Lower leg skin (tissue), 4 donors: ENCODE results near the gene AHRR. TPM values are rescaled to one million over a fixed set of nuclear protein-coding genes. Genes with fewer than 3 reads are reported as not detected.
"Not testable (repeated sequence)": the region's sequence is repeated elsewhere in the genome, so short reads cannot be mapped to it uniquely, and the experiment has no call there.

Source experiments
- DNase-seq, 2 donors: peaks; one replicate each; pipeline ENCODE4 v3.0.0-alpha.2; 2019; ENCODE audit warnings: low spot score in 2 of 2
- H3K4me3 ChIP-seq: fragments of 200-600 bp; sonication (generic); 2 replicates; pipeline ENCODE4 v1.5.1; 2017; ENCODE audit warnings: mild to moderate bottlenecking, low read depth; ENCODE audit not compliant: poor library complexity, severe bottlenecking
- POLR2A ChIP-seq, 2 donors: fragments of 450-650 bp; IDR thresholded peaks; one replicate each; pipeline ENCODE4 v1.6.1; 2016 to 2017; ENCODE audit warnings: antibody characterized with exemption in 2 of 2, mild to moderate bottlenecking in 1 of 2, moderate library complexity in 1 of 2
- WGBS, 2 donors: methylation state at CpG; one replicate each; pipeline ENCODE4 v1.1.5; 2018; 5-methylcytosine and 5-hydroxymethylcytosine counted together
- intact Hi-C: fragments of 100-400 bp; cut with DNase I; formaldehyde crosslinking; loops from one replicate; pipeline ENCODE4 v1.15.0; 2023; ENCODE audit warnings: low total_unique reads
- total RNA-seq, 4 donors: library from RNA; depleted of rRNA; stranded (reverse); fragments of >200 nt; gene quantifications; one replicate each; pipeline ENCODE4 v1.1.0, GENCODE V29; 2016
- TF ChIP-seq, protein P1 (sequence below), 3 donors: fragments of 450-650 bp; IDR thresholded peaks; one replicate each; pipeline ENCODE4 v1.5.1; 2016; ENCODE audit warnings: antibody characterized with exemption in 3 of 3, mild to moderate bottlenecking in 3 of 3, moderate library complexity in 2 of 3

Gene AHRR
- total RNA-seq, 4 donors from 2014 or later, result 3.6 to 19.6 (median 6.0) TPM

DNA sequence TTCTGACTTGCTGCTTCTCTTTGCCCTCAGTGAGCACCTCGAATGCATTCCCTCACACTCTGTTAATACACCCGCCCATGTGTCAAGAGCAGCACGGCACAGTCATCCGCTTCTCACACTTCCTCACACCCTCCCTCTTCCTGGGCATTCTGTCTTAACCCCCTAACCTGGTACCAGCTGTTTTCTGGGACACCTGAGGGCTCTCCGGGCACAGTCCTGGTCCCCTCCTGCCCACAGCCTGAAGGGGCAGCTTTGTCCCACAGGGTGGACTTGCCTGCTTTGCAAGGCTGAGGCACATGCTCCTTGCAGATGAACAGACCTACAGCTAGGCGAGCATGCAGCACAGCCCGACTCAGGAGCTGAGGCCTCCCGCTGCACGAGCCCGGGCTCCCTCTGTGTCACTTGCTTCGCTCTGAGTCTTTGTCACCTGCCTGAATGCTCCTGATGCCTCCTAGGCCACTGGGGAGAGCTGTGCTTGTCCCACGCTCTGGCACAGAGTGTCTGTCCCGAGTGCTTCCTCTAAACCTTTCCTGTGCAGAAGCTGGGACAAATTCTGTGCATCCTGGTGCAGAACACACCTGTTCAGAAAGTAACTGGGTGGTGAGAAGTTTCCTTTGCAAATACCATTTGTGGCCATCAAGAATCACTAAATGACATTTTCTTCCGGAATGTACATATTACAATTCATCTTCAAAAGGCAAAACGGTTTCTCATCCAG, 47.8 kb downstream of the AHRR start:
- WGBS, 2 donors, result 68 to 70% methylated on average over 15 of the region's 15 CpGs
- no peak overlapping the region for H3K4me3 ChIP-seq
- DNase-seq, result peak; percentile 13 to 78
- TF ChIP-seq POLR2A (IDR thresholded peaks at IDR 0.05), result no peak
- TF ChIP-seq, protein P1, sequence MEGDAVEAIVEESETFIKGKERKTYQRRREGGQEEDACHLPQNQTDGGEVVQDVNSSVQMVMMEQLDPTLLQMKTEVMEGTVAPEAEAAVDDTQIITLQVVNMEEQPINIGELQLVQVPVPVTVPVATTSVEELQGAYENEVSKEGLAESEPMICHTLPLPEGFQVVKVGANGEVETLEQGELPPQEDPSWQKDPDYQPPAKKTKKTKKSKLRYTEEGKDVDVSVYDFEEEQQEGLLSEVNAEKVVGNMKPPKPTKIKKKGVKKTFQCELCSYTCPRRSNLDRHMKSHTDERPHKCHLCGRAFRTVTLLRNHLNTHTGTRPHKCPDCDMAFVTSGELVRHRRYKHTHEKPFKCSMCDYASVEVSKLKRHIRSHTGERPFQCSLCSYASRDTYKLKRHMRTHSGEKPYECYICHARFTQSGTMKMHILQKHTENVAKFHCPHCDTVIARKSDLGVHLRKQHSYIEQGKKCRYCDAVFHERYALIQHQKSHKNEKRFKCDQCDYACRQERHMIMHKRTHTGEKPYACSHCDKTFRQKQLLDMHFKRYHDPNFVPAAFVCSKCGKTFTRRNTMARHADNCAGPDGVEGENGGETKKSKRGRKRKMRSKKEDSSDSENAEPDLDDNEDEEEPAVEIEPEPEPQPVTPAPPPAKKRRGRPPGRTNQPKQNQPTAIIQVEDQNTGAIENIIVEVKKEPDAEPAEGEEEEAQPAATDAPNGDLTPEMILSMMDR (IDR thresholded peaks at IDR 0.05), result no peak
- intact Hi-C loops, result no loop called here

- H3K4me3 ChIP-seq, intact Hi-C loops: not testable (repeated sequence)
- WGBS, 2 donors, result 88 to 91% methylated on average over 20 of the region's 21 CpGs
- peak in 1 of 2 donors; percentile 59 for DNase-seq
Observed at GRCh38 chr5:369869-370236, 48.3 kb downstream of the AHRR start.

- peak; percentile 12 to 80 for DNase-seq
- no peak overlapping the region for H3K4me3 ChIP-seq
- intact Hi-C loops, result no loop called here
- WGBS, 2 donors, result 88 to 93% methylated on average over 14 of the region's 14 CpGs
- TF ChIP-seq POLR2A (IDR thresholded peaks at IDR 0.05), result no peak
- TF ChIP-seq, protein P1 (IDR thresholded peaks at IDR 0.05), result no peak
Observed at GRCh38 chr5:370311-370958, 48.9 kb downstream of the AHRR start.

DNA sequence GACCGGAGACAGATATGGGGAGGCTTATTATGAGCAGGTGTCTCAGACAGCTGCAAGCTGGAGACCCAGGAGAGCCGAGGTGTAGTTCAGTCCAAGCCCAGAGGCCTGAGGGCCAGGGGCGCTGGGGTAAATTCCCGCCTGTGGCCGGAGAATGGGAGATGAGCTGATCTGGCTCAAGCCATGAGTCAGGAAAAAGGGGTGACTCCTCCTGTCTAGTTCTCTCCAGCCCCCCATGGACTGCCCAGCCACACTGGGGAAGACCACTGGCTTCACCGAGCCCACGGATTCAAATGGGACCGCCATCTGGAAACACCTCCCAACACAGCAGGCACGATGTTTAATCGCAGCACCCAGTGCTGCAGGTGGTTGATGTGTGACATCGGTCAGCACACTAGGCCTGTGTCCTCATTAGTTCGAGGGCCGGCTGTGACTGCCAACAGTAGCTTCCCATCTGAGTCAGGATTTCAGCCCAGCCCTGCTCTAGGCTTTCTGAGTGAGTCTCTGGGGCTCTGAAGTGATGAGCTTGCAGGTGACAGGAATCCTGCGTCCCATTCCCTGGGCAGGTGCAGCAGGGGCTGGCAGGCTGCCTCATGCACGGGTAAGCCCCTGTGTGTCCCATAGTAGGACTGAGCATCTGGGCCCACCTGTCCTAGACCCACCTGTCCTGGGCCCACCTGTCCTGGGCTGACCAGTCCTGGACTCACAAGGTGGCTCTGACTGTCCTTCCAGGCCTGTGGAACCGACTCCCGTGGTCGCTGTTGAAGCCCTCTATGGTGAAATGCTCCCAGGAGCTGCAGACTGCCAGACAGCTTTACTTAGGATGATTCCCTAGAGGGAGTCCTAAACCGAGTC, 49.7 kb downstream of the AHRR start:
- TF ChIP-seq, protein P1 (IDR thresholded peaks at IDR 0.05), result no peak
- DNase-seq, result peak; percentile 11 to 74
- 84 to 89% methylated on average over 17 of the region's 19 CpGs for WGBS, 2 donors

GRCh38 chr5:371811-372555, 50.5 kb downstream of the AHRR start:
- no peak overlapping the region for H3K4me3 ChIP-seq
- TF ChIP-seq, protein P1 (IDR thresholded peaks at IDR 0.05), result no peak
- no peak for TF ChIP-seq POLR2A (IDR thresholded peaks at IDR 0.05)
- WGBS, 2 donors, result 68 to 72% methylated on average over 12 of the region's 12 CpGs
- peak in 1 of 2 donors; percentile 11 for DNase-seq
- intact Hi-C loops, result no loop called here

More for the DNA sequence above, 49.7 kb downstream of the AHRR start:
- intact Hi-C loops, result no loop called here
- H3K4me3 ChIP-seq, result no peak overlapping the region
